ENCODE measurements around the gene PRKCH. TPM values are rescaled to one million over a fixed set of nuclear protein-coding genes. Genes with fewer than 3 reads are reported as not detected.
A peak's percentile ranks its signal among the peaks of the same experiment; 100 is the strongest.

Gene PRKCH
- total RNA-seq, 1 experiment from 2014 or later = 170 TPM

GRCh38 chr14:61280526-61281185, 40.7 kb upstream of the PRKCH start:
- ChIA-PET CTCF (interaction anchor here (0.6 to 2.3 kb wide), 5 partner anchors 12 to 673 kb away, joined by 3 to 16 read pairs (median 3); no protein-coding TSS in a partner anchor), POLR2A (ENCODE audit: unreplicated experiment) (interaction anchor here (0.5 to 0.8 kb wide), 4 partner anchors 11 to 656 kb away, joined by 3 to 4 read pairs (median 4); no protein-coding TSS in a partner anchor)
- no TSS peak for BruUV-seq (replicated peaks)
- ATAC-seq (peak; percentile 55), DNase-seq (peak; percentile 84)
- H3K79me2 ChIP-seq (ENCODE audit: low read length) = peaks cover 35% of the 10 kb centered on the region
- TF ChIP-seq EZH2 (IDR thresholded peaks at IDR 0.05; ENCODE audit: low read length, unreplicated experiment) = no peak
- TF ChIP-seq, protein P1, sequence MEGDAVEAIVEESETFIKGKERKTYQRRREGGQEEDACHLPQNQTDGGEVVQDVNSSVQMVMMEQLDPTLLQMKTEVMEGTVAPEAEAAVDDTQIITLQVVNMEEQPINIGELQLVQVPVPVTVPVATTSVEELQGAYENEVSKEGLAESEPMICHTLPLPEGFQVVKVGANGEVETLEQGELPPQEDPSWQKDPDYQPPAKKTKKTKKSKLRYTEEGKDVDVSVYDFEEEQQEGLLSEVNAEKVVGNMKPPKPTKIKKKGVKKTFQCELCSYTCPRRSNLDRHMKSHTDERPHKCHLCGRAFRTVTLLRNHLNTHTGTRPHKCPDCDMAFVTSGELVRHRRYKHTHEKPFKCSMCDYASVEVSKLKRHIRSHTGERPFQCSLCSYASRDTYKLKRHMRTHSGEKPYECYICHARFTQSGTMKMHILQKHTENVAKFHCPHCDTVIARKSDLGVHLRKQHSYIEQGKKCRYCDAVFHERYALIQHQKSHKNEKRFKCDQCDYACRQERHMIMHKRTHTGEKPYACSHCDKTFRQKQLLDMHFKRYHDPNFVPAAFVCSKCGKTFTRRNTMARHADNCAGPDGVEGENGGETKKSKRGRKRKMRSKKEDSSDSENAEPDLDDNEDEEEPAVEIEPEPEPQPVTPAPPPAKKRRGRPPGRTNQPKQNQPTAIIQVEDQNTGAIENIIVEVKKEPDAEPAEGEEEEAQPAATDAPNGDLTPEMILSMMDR (conservative IDR thresholded peaks at IDR 0.05; ENCODE audit: low read depth, low read length) = peak; percentile 89
- no peaks in the 10 kb centered on the region for H3K27me3 ChIP-seq (ENCODE audit: low read length)
- peaks cover 31% of the 10 kb centered on the region for H4K20me1 ChIP-seq (ENCODE audit: low read length)
- H3K4me3 ChIP-seq (ENCODE audit: low read length) = peak overlapping the region; percentile 85
- H3F3A ChIP-seq (ENCODE audit: low read length, unreplicated experiment) = peaks cover 1% of the 10 kb centered on the region
- H3K27ac ChIP-seq (ENCODE audit: low read length) = peak overlapping the region; percentile 82
- peaks cover 58% of the 10 kb centered on the region for H3K4me1 ChIP-seq (ENCODE audit: insufficient read depth, low read length)
- H3K4me2 ChIP-seq (ENCODE audit: low read length) = peak overlapping the region; percentile 83
- no peaks in the 10 kb centered on the region for H3K36me3 ChIP-seq (ENCODE audit: low read depth, low read length)
- no peaks in the 10 kb centered on the region for H3K9me2 ChIP-seq (replicated peaks; ENCODE audit: low read length)
- H3K9me3 ChIP-seq (ENCODE audit: low read length) = no peaks in the 10 kb centered on the region
- H3K9ac ChIP-seq (ENCODE audit: low read length) = peak overlapping the region; percentile 88
- peak overlapping the region; percentile 81 for H2AFZ ChIP-seq (ENCODE audit: low read length)
- intact Hi-C loops (cut with micrococcal nuclease) = no loop called here

DNA sequence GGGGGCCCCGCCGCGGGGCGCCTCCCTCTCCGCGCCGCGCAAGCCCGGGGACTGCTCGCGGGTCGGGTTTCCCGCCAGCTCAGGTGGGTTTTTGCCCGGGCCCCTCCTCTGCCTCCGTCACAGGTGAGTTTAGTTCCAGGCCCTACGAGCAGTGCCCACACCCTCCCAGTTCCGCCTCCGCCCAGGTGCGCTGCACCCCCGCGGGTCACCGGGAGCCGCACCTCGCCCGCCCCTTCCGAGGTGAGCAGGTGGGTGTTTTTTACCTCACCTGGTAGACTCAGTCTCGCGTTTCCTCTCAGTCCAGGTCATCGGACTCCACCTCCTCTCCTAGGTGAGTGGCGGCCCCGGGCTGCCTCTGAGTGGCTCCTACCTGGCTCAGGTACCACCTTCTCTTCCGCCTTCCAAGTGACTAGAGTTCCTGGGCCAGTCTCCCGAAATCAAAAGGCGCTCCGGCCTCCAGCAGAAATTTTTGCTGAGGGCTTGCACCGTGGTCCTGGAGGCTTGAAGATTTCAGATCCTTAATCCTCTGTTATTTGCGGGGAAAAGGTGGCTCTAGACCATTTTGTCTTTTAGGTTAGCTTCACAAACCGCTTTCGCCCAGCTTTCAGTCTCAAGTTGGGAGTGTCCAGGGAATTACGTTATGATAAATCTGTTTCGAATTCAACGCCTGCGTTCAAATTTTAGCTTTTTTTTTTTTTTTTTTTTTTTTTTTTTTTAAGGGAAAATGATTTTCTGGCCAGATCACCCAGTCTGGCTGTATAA, 40.0 kb upstream of the PRKCH start, which contains the start of gene TMEM30B:
TMEM30B (minus strand) TSS at position 153 of the 762 bp plus-strand sequence. CDS start 191 bp downstream, outside the sequence.
- peaks cover 6% of the 10 kb centered on the region for H3F3A ChIP-seq (ENCODE audit: low read length, unreplicated experiment)
- H3K36me3 ChIP-seq (ENCODE audit: low read depth, low read length) = no peaks in the 10 kb centered on the region
- no peaks in the 10 kb centered on the region for H3K27me3 ChIP-seq (ENCODE audit: low read length)
- CTCF ChIA-PET = interaction anchor here (0.6 to 2.3 kb wide), 10 partner anchors 9 to 656 kb away, joined by 3 to 16 read pairs (median 4); no protein-coding TSS in a partner anchor
- no TSS peak for BruUV-seq (replicated peaks)
- POLR2A ChIA-PET (ENCODE audit: unreplicated experiment) = interaction anchor here (0.5 to 0.7 kb wide), 3 partner anchors 10 to 632 kb away, joined by 3 to 4 read pairs (median 3); no protein-coding TSS in a partner anchor
- TF ChIP-seq, protein P1 (conservative IDR thresholded peaks at IDR 0.05; ENCODE audit: low read depth, low read length) = no peak
- no peak for TF ChIP-seq EZH2phosphoT487 (IDR thresholded peaks at IDR 0.05; ENCODE audit: borderline replicate concordance, low read length)
- TF ChIP-seq EZH2 (IDR thresholded peaks at IDR 0.05; ENCODE audit: low read length, unreplicated experiment) = no peak
- H3K4me1 ChIP-seq (ENCODE audit: insufficient read depth, low read length) = peaks cover 64% of the 10 kb centered on the region
- no peaks in the 10 kb centered on the region for H3K9me3 ChIP-seq (ENCODE audit: low read length)
- H3K4me2 ChIP-seq (ENCODE audit: low read length) = peak within 1 kb of the TSS; percentile 83
- H2AFZ ChIP-seq (ENCODE audit: low read length) = peak within 1 kb of the TSS; percentile 81
- H3K4me3 ChIP-seq (ENCODE audit: low read length) = peak within 1 kb of the TSS; percentile 85
- H3K27ac ChIP-seq (ENCODE audit: low read length) = peak within 1 kb of the TSS; percentile 82
- peak within 1 kb of the TSS; percentile 88 for H3K9ac ChIP-seq (ENCODE audit: low read length)
- intact Hi-C loops (cut with micrococcal nuclease) = no loop called here
- H3K9me2 ChIP-seq (replicated peaks; ENCODE audit: low read length) = no peaks in the 10 kb centered on the region
- DNase-seq = peak; percentile 99
- H4K20me1 ChIP-seq (ENCODE audit: low read length) = peaks cover 31% of the 10 kb centered on the region
- peaks cover 35% of the 10 kb centered on the region for H3K79me2 ChIP-seq (ENCODE audit: low read length)
- peak; percentile 48 for ATAC-seq
